NCI-H345 treated with DMSO at 0.1 percent for 48 hours (cell line): ENCODE data around the gene MBD3.
"Not testable (repeated sequence)": the region's sequence is repeated elsewhere in the genome, so short reads cannot be mapped to it uniquely, and the experiment has no call there.

Source experiments
- DNase-seq: peaks from one replicate; lab custom pipeline; 2025; ENCODE audit not compliant: unreplicated experiment; lab: John Stamatoyannopoulos, UW

Gene MBD3

DNA sequence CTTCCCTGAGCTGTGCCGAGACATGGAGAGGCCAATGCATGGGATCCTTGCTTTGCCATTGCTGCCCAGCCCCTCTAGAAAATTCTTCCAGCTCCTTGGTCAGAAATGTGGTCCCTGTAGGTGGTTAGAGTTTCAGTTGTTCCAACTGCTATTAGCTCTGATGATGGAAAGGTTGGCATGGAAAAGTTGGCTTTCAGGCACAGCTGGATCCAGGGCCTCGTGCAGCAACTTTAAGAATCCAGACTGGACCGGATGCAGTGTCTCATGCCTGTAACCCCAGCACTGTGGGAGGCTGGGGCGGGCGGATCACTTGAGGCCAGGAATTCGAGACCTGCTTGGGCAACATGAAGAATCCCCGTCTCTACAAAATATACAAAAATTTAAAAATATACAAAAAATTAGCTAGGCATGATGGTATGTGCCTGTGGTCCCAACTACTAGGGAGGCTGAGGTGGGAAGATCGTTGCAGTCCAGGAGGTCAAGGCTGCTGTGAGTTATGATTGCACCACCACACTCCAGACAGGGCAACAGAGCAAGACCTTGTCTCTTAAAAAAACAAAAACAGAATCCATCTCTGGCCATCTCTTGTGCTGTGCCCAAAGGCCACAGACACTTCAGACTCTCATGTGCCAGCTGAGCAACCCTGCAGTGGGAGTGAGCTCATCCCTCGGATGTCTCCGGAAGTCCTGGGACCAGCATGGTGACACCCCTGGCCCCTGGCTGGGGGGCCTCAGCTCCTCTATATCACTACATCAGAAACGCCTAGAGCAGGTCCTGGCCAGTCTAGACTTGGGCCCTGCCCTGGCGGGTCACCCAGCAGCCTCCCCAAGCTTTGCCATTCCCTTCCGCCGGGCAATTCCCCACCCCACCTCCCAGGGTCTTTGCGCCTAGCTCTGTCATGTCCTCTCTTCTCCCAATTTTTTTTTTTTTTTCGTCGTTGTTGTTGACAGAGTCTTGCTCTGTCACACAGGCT lies 41.3 kb downstream of the MBD3 start:
- no peak for DNase-seq

DNA sequence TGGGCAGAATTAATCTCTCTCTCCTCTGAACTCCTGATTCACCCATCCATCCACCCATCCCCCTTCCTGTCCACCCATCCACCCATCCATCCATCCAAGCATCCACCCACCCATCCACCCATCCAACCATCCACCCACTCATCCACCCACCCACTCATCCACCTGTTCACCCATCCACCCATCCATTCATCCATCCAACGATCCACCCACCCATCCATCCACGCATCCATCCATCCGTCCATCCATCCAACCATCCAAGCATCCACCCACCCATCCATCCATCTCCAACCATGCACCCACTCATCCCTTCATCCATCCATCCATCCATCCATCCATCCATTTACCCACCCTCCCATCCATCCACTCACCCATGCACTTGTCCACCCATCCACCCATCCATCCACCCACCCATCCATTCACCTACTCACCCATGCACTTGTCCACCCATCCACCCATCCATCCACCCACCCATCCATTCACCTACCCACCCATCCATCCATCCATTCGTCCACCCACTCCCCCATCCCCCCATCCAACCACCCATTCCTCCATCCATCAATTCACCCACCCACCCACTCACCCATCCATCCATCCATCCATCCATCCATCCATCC lies 43.2 kb downstream of the MBD3 start:
- DNase-seq: no peak

GRCh38 chr19:1540365-1540925 lies 52.2 kb downstream of the MBD3 start:
- no peak for DNase-seq

- DNase-seq: not testable (repeated sequence)
These were observed 52.9 kb downstream of the MBD3 start for GRCh38 chr19:1539749-1540148.

GRCh38 chr19:1538978-1539377 lies 53.7 kb downstream of the MBD3 start:
- no peak for DNase-seq

DNA sequence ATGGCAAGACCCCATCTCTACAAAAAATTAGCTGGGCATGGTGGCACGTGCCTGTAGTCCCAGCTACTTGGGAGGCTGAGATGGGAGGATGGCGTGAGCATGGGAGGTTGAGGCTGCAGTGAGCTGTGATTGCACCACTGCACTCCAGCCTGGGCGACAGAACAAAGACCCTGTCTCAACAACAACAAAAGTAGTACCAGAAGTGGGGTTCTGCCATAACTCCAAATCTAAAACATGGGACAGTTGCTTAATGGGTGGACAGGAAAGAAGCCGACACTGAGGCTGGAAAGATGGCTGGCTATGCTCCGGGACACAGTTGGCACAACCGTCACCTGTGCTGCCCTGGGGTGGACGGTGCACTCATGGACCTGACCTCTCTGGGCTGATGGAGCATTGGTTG lies 57.0 kb downstream of the MBD3 start:
- not testable (repeated sequence) for DNase-seq

- no peak for DNase-seq
These were observed 57.7 kb downstream of the MBD3 start for GRCh38 chr19:1534972-1535371.

DNA sequence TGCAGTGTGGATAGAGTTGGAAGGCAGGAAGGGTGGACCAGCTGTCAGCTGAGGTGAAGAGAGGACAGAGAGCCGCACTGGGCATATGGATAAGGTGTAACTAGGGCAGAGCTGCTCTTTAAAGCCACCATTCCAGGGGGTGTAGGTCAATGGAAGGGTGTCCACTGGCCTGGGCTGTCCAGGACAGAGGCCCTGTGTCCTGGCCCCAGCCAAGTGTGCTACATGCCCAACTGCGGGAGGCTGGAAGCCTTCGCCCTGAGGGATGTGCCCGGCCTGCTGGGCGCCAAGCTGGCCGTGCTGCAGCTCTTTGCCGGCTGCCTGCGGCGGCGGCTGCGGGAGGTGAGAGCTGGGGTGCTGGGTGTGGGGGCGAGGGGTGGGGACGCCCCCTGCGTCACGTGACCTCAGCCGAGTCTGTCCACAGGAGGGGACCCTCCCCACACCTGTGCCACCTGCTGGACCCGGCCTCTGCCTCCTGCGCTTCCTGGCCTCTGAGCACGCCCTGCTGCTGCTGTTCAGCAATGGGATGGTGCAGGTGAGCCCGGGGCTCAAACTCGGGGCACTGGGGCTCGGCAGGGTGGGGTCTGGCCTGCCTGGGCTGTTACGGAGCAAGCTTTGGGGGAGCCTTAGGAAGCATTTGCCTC lies 59.0 kb downstream of the MBD3 start:
- DNase-seq: no peak

GRCh38 chr19:1532003-1532402 lies 60.7 kb downstream of the MBD3 start:
- DNase-seq: no peak

DNA sequence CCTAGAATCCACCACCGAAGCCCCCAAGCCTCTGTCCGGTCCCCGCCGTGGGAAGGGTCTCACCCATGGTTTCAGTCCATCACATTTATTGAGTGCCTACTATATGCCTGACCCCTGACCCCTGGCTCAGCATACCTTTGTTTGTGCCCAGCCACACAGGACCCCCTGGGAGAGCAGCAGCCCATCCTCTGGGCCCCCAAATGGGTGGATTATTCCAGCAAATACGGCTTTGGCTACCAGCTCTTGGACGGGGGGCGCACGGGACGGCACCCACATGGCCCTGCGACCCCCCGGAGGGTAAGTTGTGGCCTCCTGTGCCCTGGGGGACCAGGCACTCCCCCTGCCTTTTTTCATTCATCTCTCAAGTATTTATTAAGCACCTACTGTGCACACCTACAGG lies 61.1 kb downstream of the MBD3 start:
- DNase-seq: no peak

GRCh38 chr19:1530856-1531255 lies 61.8 kb downstream of the MBD3 start:
- not testable (repeated sequence) for DNase-seq

GRCh38 chr19:1529430-1529816 lies 63.2 kb downstream of the MBD3 start:
- DNase-seq: no peak

GRCh38 chr19:1528596-1529429 lies 63.9 kb downstream of the MBD3 start:
- DNase-seq: no peak

DNA sequence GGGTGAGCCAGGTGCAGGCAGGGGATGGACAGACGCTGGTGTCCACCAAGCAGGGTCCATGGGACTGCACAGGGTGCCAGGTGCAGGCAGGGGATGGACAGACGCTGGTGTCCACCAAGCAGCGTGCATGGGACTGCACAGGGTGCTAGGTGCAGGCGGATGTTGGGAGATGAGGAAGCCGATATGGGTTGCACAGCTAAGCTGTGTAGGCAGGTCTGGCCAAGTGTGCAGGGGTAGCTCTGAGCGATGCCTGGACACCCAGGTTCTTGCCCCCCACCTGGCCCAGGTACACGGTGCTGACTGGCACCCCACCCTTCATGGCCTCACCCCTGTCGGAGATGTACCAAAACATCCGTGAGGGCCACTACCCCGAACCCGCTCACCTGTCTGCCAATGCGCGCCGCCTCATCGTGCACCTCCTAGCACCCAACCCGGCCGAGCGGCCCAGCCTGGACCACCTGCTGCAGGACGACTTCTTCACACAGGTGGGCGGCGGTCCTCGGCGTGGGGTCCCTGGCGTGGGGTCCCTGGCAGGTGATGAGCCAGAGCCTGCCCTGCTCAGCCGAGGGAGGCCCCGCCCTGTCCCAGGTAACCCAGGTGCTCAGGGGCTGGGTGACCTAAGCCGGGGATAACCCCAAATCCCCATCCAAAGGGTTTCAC lies 64.9 kb downstream of the MBD3 start:
- no peak for DNase-seq

DNA sequence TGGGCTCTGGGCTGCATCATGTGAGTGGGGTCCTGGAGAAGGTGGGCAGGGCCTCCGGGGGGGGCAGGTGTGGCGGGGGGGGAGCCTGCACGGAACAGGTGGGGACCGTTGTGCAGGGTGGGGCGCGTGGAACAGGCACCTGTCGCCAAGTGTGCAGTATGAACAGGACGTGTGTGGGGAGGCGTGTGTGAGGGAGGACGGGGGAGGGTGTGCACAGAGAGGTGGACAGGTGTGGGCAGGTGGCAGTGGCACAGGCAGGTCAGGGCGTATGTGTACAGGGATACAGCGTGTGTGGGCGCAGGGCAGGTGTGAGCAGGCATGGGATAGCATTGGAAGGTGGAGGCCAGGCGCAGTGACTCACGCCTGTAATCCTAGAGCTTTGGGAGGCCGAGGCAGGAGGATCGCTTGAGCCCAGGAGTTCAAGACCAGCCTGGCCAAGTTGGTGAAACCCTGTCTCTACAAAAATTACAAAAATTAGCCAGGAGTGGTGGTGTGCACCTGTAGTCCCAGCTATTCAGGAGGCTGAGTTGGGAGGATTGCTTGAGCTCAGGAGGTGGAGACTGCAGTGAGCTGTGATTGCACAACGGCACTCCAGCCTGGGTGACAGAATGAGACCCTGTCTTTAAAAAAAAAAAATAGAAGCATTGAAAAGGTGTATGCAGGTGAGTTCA lies 65.6 kb downstream of the MBD3 start:
- DNase-seq: no peak

DNA sequence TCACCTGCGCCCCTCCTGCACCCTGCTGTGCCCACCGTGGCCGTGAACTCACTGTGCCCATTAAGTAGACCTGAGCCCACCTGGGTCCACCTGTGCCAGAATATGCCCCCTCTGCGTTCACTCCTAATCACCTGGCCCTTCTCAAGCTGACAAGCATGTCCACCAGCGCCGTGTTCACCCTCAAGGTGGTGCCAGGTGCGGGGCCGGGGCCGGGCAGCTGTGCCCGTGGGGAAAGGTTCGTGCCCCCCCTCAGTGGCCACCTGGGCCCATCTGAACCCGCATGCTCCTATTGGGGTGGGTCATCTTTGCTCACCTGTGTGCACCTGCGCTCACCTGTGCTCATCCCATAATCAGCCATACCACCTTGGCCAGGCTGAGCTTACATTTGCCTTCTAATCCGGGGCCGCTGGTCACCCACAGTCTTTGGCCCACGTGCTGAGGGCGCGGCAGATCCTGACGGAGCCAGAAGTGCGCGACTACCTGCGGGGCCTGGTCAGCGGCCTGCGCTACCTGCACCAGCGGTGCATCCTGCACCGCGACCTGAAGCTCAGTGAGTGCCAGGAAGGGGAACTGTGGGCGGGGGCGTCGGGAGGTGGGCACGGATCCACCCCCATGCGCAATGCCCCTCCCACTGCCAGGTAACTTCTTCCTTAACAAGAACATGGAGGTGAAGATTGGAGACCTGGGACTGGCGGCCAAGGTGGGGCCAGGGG lies 66.4 kb downstream of the MBD3 start:
- no peak for DNase-seq

DNA sequence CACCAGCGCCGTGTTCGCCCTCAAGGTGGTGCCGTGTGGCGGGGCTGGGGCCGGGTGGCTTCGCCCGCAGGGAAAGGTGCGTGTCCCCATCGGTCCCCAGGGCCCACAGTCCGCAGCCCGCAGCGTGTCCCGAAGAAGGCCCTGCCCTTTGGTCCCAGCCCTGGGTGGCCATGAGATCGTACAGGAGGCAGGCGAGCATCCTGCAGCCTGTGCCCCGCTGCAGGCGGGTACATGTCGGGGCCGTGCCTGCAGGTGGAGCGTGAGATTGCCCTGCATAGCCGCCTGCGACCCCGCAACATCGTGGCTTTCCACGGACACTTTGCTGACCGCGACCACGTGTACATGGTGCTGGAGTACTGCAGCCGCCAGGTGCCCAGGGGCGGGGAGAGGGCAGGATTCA lies 67.3 kb downstream of the MBD3 start:
- DNase-seq: no peak

DNA sequence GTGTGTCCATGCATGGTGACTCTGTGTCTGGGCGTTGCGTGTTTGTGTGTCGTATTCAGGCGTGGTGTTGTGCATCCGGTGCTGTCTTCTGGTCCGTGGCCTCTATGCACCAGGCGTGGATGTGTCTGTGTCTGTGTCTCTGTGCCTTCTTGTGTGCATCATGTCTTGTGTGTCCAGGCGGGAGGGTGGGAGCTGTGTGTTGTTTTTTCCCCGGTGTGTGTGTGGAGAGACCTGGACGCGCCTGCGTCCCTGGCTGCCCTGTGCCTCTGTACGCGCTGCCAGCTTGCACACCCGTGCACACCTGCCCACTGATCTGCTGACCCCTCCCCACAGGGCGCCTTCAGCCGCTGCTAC lies 67.7 kb downstream of the MBD3 start:
- DNase-seq: no peak

DNA sequence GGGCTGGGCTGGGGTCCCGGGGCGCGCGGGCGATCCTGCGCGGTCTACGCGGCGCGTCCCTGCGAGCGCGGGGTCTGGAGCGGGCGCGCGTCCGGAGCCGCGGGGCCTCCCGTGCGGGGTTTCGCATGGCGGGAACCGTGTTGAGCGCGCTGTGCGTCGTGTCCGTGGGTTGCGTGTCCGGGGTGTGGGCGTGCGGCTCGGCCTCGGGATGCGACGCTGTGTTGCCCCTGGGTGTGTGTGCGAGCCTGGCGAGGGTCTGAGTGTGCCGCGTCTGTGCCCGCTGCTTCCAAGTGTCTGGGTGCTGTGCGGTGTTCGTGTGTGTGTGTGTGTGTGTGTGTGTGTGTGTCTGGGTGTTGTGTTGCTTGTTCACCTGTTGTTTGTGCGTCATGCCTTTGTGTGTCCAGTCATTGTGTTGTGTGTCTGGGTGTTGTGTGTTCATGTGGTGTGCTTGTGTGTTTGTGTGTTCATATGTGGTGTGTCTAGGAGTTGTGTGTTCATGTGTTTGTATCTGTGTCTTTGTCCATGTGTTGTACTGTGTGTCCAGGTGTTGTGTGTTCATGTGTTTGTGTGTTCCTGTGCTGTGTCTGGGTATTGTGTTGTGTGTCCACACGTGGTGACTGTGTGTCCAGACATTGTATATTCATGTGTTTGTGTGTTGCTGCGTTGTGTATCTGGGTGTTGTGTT lies 68.2 kb downstream of the MBD3 start:
- DNase-seq: no peak
